IMR-90 (cell line): ENCODE results near the gene C22orf15. TPM values are rescaled to one million over a fixed set of nuclear protein-coding genes. Genes with fewer than 3 reads are reported as not detected.

ENCODE experiments used
- ATAC-seq: fragments of 200-7000 bp; cut with Tn5 transposase; 2 replicates; pipeline ENCODE4 v1.9.1; 2020; ENCODE audit warnings: low read depth, mild to moderate bottlenecking, moderate library complexity
- BruUV-seq: library from RNA; stranded (reverse); fragments of 400-500 nt; replicated peaks from 2 replicates; lab custom pipeline; 2021; lab: Mats Ljungman, UMichigan
- CTCF ChIA-PET: fragments of 300-600 bp; formaldehyde crosslinking; extraction: SDS; loops from one replicate; lab custom pipeline; 2021; ENCODE audit warnings: antibody characterized with exemption; lab: Yijun Ruan, JAX
- POLR2A ChIA-PET: fragments of 300-600 bp; sonication (Branson Sonifier 250); formaldehyde crosslinking; loops from one replicate; lab custom pipeline; 2022; ENCODE audit warnings: antibody characterized with exemption; ENCODE audit not compliant: unreplicated experiment; lab: Charles Lee
- DNase-seq: peaks from one replicate; pipeline ENCODE4 v3.0.0; 2013
- H2AFZ ChIP-seq: replicated peaks from 2 replicates; pipeline ENCODE3; 2013; ENCODE audit warnings: low read length, mild to moderate bottlenecking; ENCODE audit not compliant: poor library complexity
- H2AK5ac ChIP-seq: 2 replicates; pipeline ENCODE4 v1.6.1; 2013; ENCODE audit warnings: low read depth, low read length, inconsistent platforms
- H2AK9ac ChIP-seq: replicated peaks from 2 replicates; pipeline ENCODE3; 2013; ENCODE audit warnings: mild to moderate bottlenecking, low read depth, low read length, moderate library complexity; ENCODE audit not compliant: poor library complexity
- H2BK120ac ChIP-seq: 2 replicates; pipeline ENCODE4 v1.6.1; 2013; ENCODE audit warnings: low read depth, low read length, inconsistent platforms
- H2BK15ac ChIP-seq: 3 replicates; pipeline ENCODE4 v1.6.1; 2013; ENCODE audit warnings: low read depth, low read length, inconsistent platforms
- H2BK20ac ChIP-seq: 2 replicates; pipeline ENCODE4 v1.6.1; 2013; ENCODE audit warnings: low read depth, mild to moderate bottlenecking, inconsistent platforms, low read length, moderate library complexity
- H2BK5ac ChIP-seq: 2 replicates; pipeline ENCODE4 v1.6.1; 2013; ENCODE audit warnings: mild to moderate bottlenecking, low read depth, low read length, inconsistent platforms; ENCODE audit not compliant: poor library complexity, severe bottlenecking
- H3K14ac ChIP-seq: replicated peaks from 2 replicates; pipeline ENCODE4 v1.6.1; 2013; ENCODE audit warnings: low read depth, low read length, inconsistent platforms
- H3K18ac ChIP-seq: 2 replicates; pipeline ENCODE4 v1.6.1; 2013; ENCODE audit warnings: low read depth, low read length, control low read depth
- H3K23ac ChIP-seq: 2 replicates; pipeline ENCODE4 v1.6.1; 2013; ENCODE audit warnings: low read depth, low read length, inconsistent platforms
- H3K27ac ChIP-seq: 2 replicates; pipeline ENCODE4 v1.5.1; 2013; ENCODE audit warnings: mild to moderate bottlenecking, control low read depth, low read length; ENCODE audit not compliant: insufficient read depth
- H3K27me3 ChIP-seq: 2 replicates; pipeline ENCODE4 v1.6.1; 2013; ENCODE audit warnings: low read length; ENCODE audit not compliant: control insufficient read depth, insufficient read depth
- H3K36me3 ChIP-seq: 2 replicates; pipeline ENCODE4 v1.6.1; 2013; ENCODE audit warnings: low read length, mixed read lengths; ENCODE audit not compliant: control insufficient read depth, insufficient read depth
- H3K4ac ChIP-seq: 2 replicates; pipeline ENCODE4 v1.6.1; 2013; ENCODE audit warnings: low read depth, low read length, inconsistent platforms
- H3K4me1 ChIP-seq: 2 replicates; pipeline ENCODE4 v1.6.1; 2013; ENCODE audit warnings: low read length, mixed read lengths; ENCODE audit not compliant: control insufficient read depth, insufficient read depth
- H3K4me2 ChIP-seq: 2 replicates; pipeline ENCODE4 v1.6.1; 2013; ENCODE audit warnings: low read depth, mild to moderate bottlenecking, control low read depth, low read length, moderate library complexity
- H3K4me3 ChIP-seq: 2 replicates; pipeline ENCODE4 v1.5.1; 2013; ENCODE audit warnings: low read depth, mild to moderate bottlenecking, control low read depth, low read length, moderate library complexity; ENCODE audit not compliant: insufficient read depth
- H3K56ac ChIP-seq: 2 replicates; pipeline ENCODE4 v1.6.1; 2013; ENCODE audit warnings: low read length, inconsistent platforms; ENCODE audit not compliant: insufficient read depth; ENCODE audit errors: extremely low read depth
- H3K79me1 ChIP-seq, 2 experiments: 2 replicates each; pipeline ENCODE4 v1.6.1; 2013; ENCODE audit warnings: low read length in 2 of 2, inconsistent platforms in 1 of 2, low read depth in 1 of 2
- H3K9ac ChIP-seq: 2 replicates; pipeline ENCODE4 v1.6.1; 2013; ENCODE audit warnings: low read depth, low read length, control low read depth
- H3K9me1 ChIP-seq: 2 replicates; pipeline ENCODE4 v1.6.1; 2013; ENCODE audit warnings: low read length, inconsistent platforms; ENCODE audit not compliant: insufficient read depth
- H3K9me3 ChIP-seq: 2 replicates; pipeline ENCODE4 v1.6.1; 2013; ENCODE audit warnings: low read length; ENCODE audit not compliant: control insufficient read depth, insufficient read depth
- H4K20me1 ChIP-seq: 2 replicates; pipeline ENCODE4 v1.6.1; 2013; ENCODE audit warnings: low read length, inconsistent platforms; ENCODE audit not compliant: insufficient read depth
- H4K5ac ChIP-seq: 2 replicates; pipeline ENCODE4 v1.6.1; 2013; ENCODE audit warnings: mild to moderate bottlenecking, low read depth, low read length, control low read depth
- H4K8ac ChIP-seq, 2 experiments: 2 replicates each; pipeline ENCODE4 v1.6.1; 2013; ENCODE audit warnings: low read depth in 2 of 2, low read length in 2 of 2, control low read depth in 1 of 2, inconsistent platforms in 1 of 2
- H4K91ac ChIP-seq: 2 replicates; pipeline ENCODE4 v1.6.1; 2013; ENCODE audit warnings: low read depth, low read length, inconsistent platforms; ENCODE audit not compliant: insufficient read depth
- BHLHE40 ChIP-seq: fragments of 150-350 bp; IDR thresholded peaks from 2 replicates; pipeline ENCODE4 v1.6.1; 2016; ENCODE audit warnings: mild to moderate bottlenecking, low read depth, low read length
- MAFK ChIP-seq: IDR thresholded peaks from 2 replicates; pipeline ENCODE4 v1.6.1; 2012; ENCODE audit warnings: low read depth, low read length, improper control_type of control experiment
- WGBS, 2 experiments: methylation state at CpG; one replicate each; pipeline versions ENCODE4 v1.1.5 to v1.1.7; 2013; ENCODE audit warnings: missing lambda C conversion rate in 2 of 2; ENCODE audit not compliant: insufficient read length in 1 of 2; ENCODE audit errors: extremely low coverage in 2 of 2; 5-methylcytosine and 5-hydroxymethylcytosine counted together
- dilution Hi-C: fragments of 300-500 bp; cut with HindIII; formaldehyde crosslinking; loops from one replicate; pipeline ENCODE4 v1.14.3; 2018; ENCODE audit warnings: low sequenced_read_pairs; ENCODE audit not compliant: unreplicated experiment
- in situ Hi-C: fragments of 300-500 bp; cut with MboI; formaldehyde crosslinking; loops from 3 replicates; pipeline ENCODE4 v1.14.3; 2019; ENCODE audit warnings: low sequenced_read_pairs, inconsistent platforms, mixed read lengths
- intact Hi-C: fragments of 100-400 bp; cut with micrococcal nuclease; formaldehyde crosslinking; loops from 2 replicates; pipeline ENCODE4 v1.10.0; 2022
- polyA plus RNA-seq, 3 experiments: library from polyadenylated mRNA; depleted of rRNA; stranded (reverse); fragments of >200 nt; gene quantifications; 2 replicates each; pipeline ENCODE4 v1.2.3, GENCODE V29; 2012; ENCODE audit warnings: low replicate concordance in 1 of 3
- total RNA-seq: library from RNA; depleted of rRNA; stranded (reverse); fragments of >200 nt; gene quantifications from 2 replicates; pipeline ENCODE4 v1.2.3, GENCODE V29; 2012

C22orf15 gene
- total and polyA plus RNA-seq, 2 of the 4 experiments (the other 2 are of a cell fraction): 2.3 to 3.1 TPM

- Histone ChIP-seq H3K23ac (no peak overlapping the region), H4K5ac (no peak overlapping the region), H2BK120ac (no peak overlapping the region), H3K4me2 (no peak overlapping the region), H2AK5ac (no peak overlapping the region), H2BK20ac (no peak overlapping the region), H3K9me3 (no peaks in the 10 kb centered on the region), H4K20me1 (no peaks in the 10 kb centered on the region), H3K18ac (no peak overlapping the region), H3K4ac (no peak overlapping the region), H3K79me1 (peaks cover 8 to 20% of the 10 kb centered on the region in 2 experiments; a peak in 3 of 4 replicates), H3K4me1 (peaks cover 4% of the 10 kb centered on the region), H3K27ac (no peak overlapping the region), H3K36me3 (no peaks in the 10 kb centered on the region), H3K56ac (no peak overlapping the region), H3K9me1 (peaks cover 5% of the 10 kb centered on the region), H3K9ac (no peak overlapping the region), H2AFZ (peak overlapping the region; percentile 8), H3K27me3 (0 out of 2 replicates have a peak, but pooled peaks cover 1% of the 10 kb centered on the region), H2AK9ac (no peak overlapping the region), H3K4me3 (no peak overlapping the region), H4K91ac (no peak overlapping the region), H4K8ac (no peak overlapping the region), H2BK5ac (no peak overlapping the region), H2BK15ac (no peak overlapping the region), H3K14ac (no peak overlapping the region)
- intact Hi-C loops: no loop called here
- ATAC-seq: no peak
- ChIA-PET CTCF (no interaction called here), POLR2A (interaction anchor here (0.5 kb wide), 1 partner anchor 97 kb away, joined by 3 read pairs; no protein-coding TSS in a partner anchor)
- 87% methylated on average over 4 of the region's 16 CpGs; no CpG with 5 or more reads in 1 of the 2 experiments for WGBS, 2 experiments
- dilution Hi-C loops: no loop called here
- no TSS peak for BruUV-seq
- in situ Hi-C loops: no loop called here
- no peak for DNase-seq
- TF ChIP-seq BHLHE40: no peak
- no peak for TF ChIP-seq MAFK
These were observed 10.0 kb upstream of the C22orf15 start for GRCh38 chr22:23752750-23753149.
